GM12892 (cell line): Measurements from ENCODE around the gene RHOT2.

ENCODE experiments used
- POLR2A ChIP-seq: IDR thresholded peaks from 2 replicates; pipeline ENCODE4 v1.6.1; 2011; ENCODE audit warnings: low read depth, low read length, control low read depth
- POLR2AphosphoS5 ChIP-seq: IDR thresholded peaks from 2 replicates; pipeline ENCODE4 v1.6.1; 2011; ENCODE audit warnings: low read depth, low read length, control low read depth
- TAF1 ChIP-seq: IDR thresholded peaks from 2 replicates; pipeline ENCODE4 v1.6.1; 2011; ENCODE audit warnings: low read depth, mild to moderate bottlenecking, control low read depth, low read length, borderline replicate concordance

- TF ChIP-seq POLR2A (no peak), POLR2AphosphoS5 (no peak), TAF1 (no peak)
Observed at GRCh38 chr16:635573-636205, 32.2 kb upstream of the RHOT2 start.
